T-cell (primary cell): ENCODE results near the gene NAA16. TPM values are rescaled to one million over a fixed set of nuclear protein-coding genes. Genes with fewer than 3 reads are reported as not detected.

ENCODE experiments used
- ATAC-seq, 4 experiments: fragments of 200-7000 bp in 3 of 4; fragments of 150-1000 bp in 1 of 4; cut with Tn5 transposase; replicated peaks in 1 of 4; 1 replicate in 3 of 4; 2 replicates in 1 of 4; pipeline ENCODE4 v1.10.0; 2021; ENCODE audit warnings: moderate library complexity in 3 of 4, mild to moderate bottlenecking in 2 of 4, moderate number of reproducible peaks in 1 of 4
- CTCF ChIA-PET, 2 donors: fragments of 300-600 bp; sonication (Branson Sonifier 250); formaldehyde crosslinking; loops; one replicate each; lab custom pipeline; 2022; ENCODE audit warnings: antibody characterized with exemption in 2 of 2; lab: Charles Lee
- POLR2A ChIA-PET, 2 donors: fragments of 300-600 bp; sonication (Branson Sonifier 250); formaldehyde crosslinking; loops; one replicate each; lab custom pipeline; 2022; ENCODE audit warnings: antibody characterized with exemption in 2 of 2; lab: Charles Lee
- DNase-seq, 35 experiments: peaks; one replicate each; pipeline versions ENCODE4 v3.0.0 to v3.0.0-alpha.2; 2013 to 2023
- H3K27ac ChIP-seq: one replicate; pipeline ENCODE4 v1.5.1; 2013; ENCODE audit warnings: low read length
- H3K27me3 ChIP-seq, 2 experiments: replicated peaks in 1 of 2; 1 replicate in 1 of 2; 2 replicates in 1 of 2; pipeline versions ENCODE4 v1.6.1 to v1.7.0; 2013; ENCODE audit warnings: low read length in 1 of 2, mixed read lengths in 1 of 2; ENCODE audit not compliant: control insufficient read depth in 2 of 2, insufficient read depth in 2 of 2; ENCODE audit errors: extremely low read depth in 1 of 2
- H3K36me3 ChIP-seq, 2 donors: 1 replicate in 1 of 2; 2 replicates in 1 of 2; pipeline versions ENCODE4 v1.6.1 to v1.7.0; 2013; ENCODE audit warnings: low read length in 1 of 2; ENCODE audit not compliant: control insufficient read depth in 2 of 2, insufficient read depth in 1 of 2; ENCODE audit errors: extremely low read depth in 1 of 2
- H3K4me1 ChIP-seq, 2 experiments: 1 replicate in 1 of 2; 2 replicates in 1 of 2; pipeline versions ENCODE4 v1.6.1 to v1.7.0; 2013; ENCODE audit warnings: low read length in 2 of 2, mixed read lengths in 1 of 2; ENCODE audit not compliant: insufficient read depth in 2 of 2, control insufficient read depth in 1 of 2; ENCODE audit errors: extremely low read depth in 1 of 2
- H3K4me3 ChIP-seq, 2 donors: 1 replicate in 1 of 2; 2 replicates in 1 of 2; pipeline versions ENCODE4 v1.5.1 to v1.7.0; 2013; ENCODE audit warnings: mild to moderate bottlenecking in 2 of 2, low read length in 1 of 2, moderate library complexity in 1 of 2; ENCODE audit not compliant: control insufficient read depth in 1 of 2; ENCODE audit errors: extremely low read depth in 1 of 2
- H3K9me3 ChIP-seq: 2 replicates; pipeline ENCODE4 v1.7.0; 2013
- H3K27ac Mint-ChIP-seq, 2 donors: one replicate each; pipeline ENCODE4 v1.8.0; 2020 to 2021; ENCODE audit warnings: mild to moderate bottlenecking in 2 of 2, mixed read lengths in 2 of 2
- H3K27me3 Mint-ChIP-seq, 2 donors: one replicate each; pipeline ENCODE4 v1.8.0; 2021 to 2022; ENCODE audit warnings: mixed read lengths in 2 of 2
- H3K36me3 Mint-ChIP-seq: one replicate; pipeline ENCODE4 v1.8.0; 2021; ENCODE audit warnings: mixed read lengths
- H3K4me1 Mint-ChIP-seq, 3 donors: one replicate each; pipeline ENCODE4 v1.8.0; 2020 to 2022; ENCODE audit warnings: mixed read lengths in 3 of 3, mild to moderate bottlenecking in 1 of 3
- H3K4me3 Mint-ChIP-seq, 3 donors: one replicate each; pipeline ENCODE4 v1.8.0; 2020 to 2022; ENCODE audit warnings: mild to moderate bottlenecking in 3 of 3, mixed read lengths in 3 of 3, moderate library complexity in 3 of 3
- H3K9me3 Mint-ChIP-seq, 3 donors: one replicate each; pipeline ENCODE4 v1.8.0; 2020 to 2022; ENCODE audit warnings: mixed read lengths in 3 of 3
- WGBS: methylation state at CpG from one replicate; pipeline ENCODE4 v1.1.5; 2013; ENCODE audit warnings: missing lambda C conversion rate; ENCODE audit not compliant: insufficient coverage; 5-methylcytosine and 5-hydroxymethylcytosine counted together
- total RNA-seq, 35 experiments: library from RNA in 6 of 35; stranded (reverse) in 6 of 35; fragments of 120-200 nt in 1 of 35; gene quantifications; one replicate each; pipeline versions ENCODE4 v1.2.1 to v1.2.4 and lab custom pipeline; 2013 to 2026

Gene NAA16
- total RNA-seq (10 to 100 TPM; 45.7 to 93.7 (median 49.6) TPM), total RNA-seq (lab: John Stamatoyannopoulos, UW) (25.0 to 96.2 (median 70.1) reads per million in 29 experiments)
- total RNA-seq (2013) = 53.1 TPM

- 0% methylated on average over 32 of the region's 32 CpGs for WGBS
- H3K27ac Mint-ChIP-seq = peak within 1 kb of the TSS; percentile 89 to 93
- no peaks in the 10 kb centered on the region for H3K36me3 Mint-ChIP-seq
- no peaks in the 10 kb centered on the region for H3K27me3 ChIP-seq
- H3K27ac ChIP-seq = peak within 1 kb of the TSS; percentile 80
- POLR2A ChIA-PET = no interaction called here
- ATAC-seq (peak; percentile 82 to 86 (median 84)), DNase-seq (peak; percentile 85 to 97 (median 92))
- peaks cover 35 to 50% (median 39%) of the 10 kb centered on the region in 3 donors for H3K4me1 Mint-ChIP-seq
- H3K4me1 ChIP-seq = peaks cover 24 to 28% of the 10 kb centered on the region in 2 experiments
- H3K9me3 ChIP-seq = no peaks in the 10 kb centered on the region
- H3K27me3 Mint-ChIP-seq = no peaks in the 10 kb centered on the region
- H3K9me3 Mint-ChIP-seq = no peaks in the 10 kb centered on the region
- peak within 1 kb of the TSS; percentile 91 to 98 (median 93) for H3K4me3 Mint-ChIP-seq
- peak within 1 kb of the TSS; percentile 98 to 99 for H3K4me3 ChIP-seq
- no peaks in the 10 kb centered on the region for H3K36me3 ChIP-seq
- CTCF ChIA-PET = no interaction called here
Measured at GRCh38 chr13:41310963-41311405, at the start of gene NAA16. Gene NAA16, plus strand, starts transcription at chr13:41311267. Its CDS starts 262 bp downstream, at chr13:41311529.

GRCh38 chr13:41263261-41263971, 47.7 kb upstream of the NAA16 start, which contains the start of gene MTRF1:
Gene MTRF1, minus strand, starts transcription at chr13:41263576. Its CDS starts 2,669 bp downstream, at chr13:41260907.
- DNase-seq = peak; percentile 73 to 90 (median 81)
- Histone ChIP-seq H3K36me3 (peaks cover 0 to 14% of the 10 kb centered on the region in 2 donors), H3K27me3 (no peaks in the 10 kb centered on the region), H3K27ac (peak within 1 kb of the TSS; percentile 83), H3K4me3 (peak within 1 kb of the TSS; percentile 69 to 95), H3K9me3 (no peaks in the 10 kb centered on the region), H3K4me1 (peaks cover 13% of the 10 kb centered on the region in 2 experiments)
- WGBS = 0% methylated on average over 7 of the region's 32 CpGs
- H3K4me3 Mint-ChIP-seq = peak within 1 kb of the TSS; percentile 90 to 96 (median 92)
- H3K36me3 Mint-ChIP-seq = peaks cover 15% of the 10 kb centered on the region
- ChIA-PET POLR2A (interaction anchor here (0.6 kb wide), 2 partner anchors 70 to 323 kb away, joined by 3 read pairs; no protein-coding TSS in a partner anchor), CTCF (interaction anchor here in 1 of 2 donors (0.8 kb wide), 1 partner anchor 833 kb away, joined by 4 read pairs; no protein-coding TSS in a partner anchor)
- peak; percentile 93 to 95 (median 95) for ATAC-seq
- peaks cover 0 to 2% (median 2%) of the 10 kb centered on the region in 3 donors for H3K9me3 Mint-ChIP-seq
- H3K4me1 Mint-ChIP-seq = peaks cover 27 to 30% (median 29%) of the 10 kb centered on the region in 3 donors
- H3K27me3 Mint-ChIP-seq = no peaks in the 10 kb centered on the region
- peak within 1 kb of the TSS; percentile 96 to 98 for H3K27ac Mint-ChIP-seq

GRCh38 chr13:41267106-41267505, 44.0 kb upstream of the NAA16 start:
- Histone ChIP-seq H3K4me3 (no peak overlapping the region), H3K27ac (no peak overlapping the region), H3K4me1 (peaks cover 21 to 23% of the 10 kb centered on the region in 2 experiments), H3K9me3 (no peaks in the 10 kb centered on the region), H3K36me3 (no peaks in the 10 kb centered on the region), H3K27me3 (no peaks in the 10 kb centered on the region)
- Mint-ChIP-seq H3K36me3 (peaks cover 2% of the 10 kb centered on the region), H3K27me3 (no peaks in the 10 kb centered on the region), H3K4me1 (peaks cover 27 to 33% (median 30%) of the 10 kb centered on the region in 3 donors), H3K9me3 (peaks cover 0 to 7% (median 4%) of the 10 kb centered on the region in 3 donors), H3K27ac (peak overlapping the region; percentile 70 to 71), H3K4me3 (peak overlapping the region in 1 of 3 donors; percentile 41)
- ChIA-PET POLR2A (interaction anchor here in 1 of 2 donors (0.6 kb wide), 1 partner anchor 39 kb away, joined by 3 read pairs; no protein-coding TSS in a partner anchor), CTCF (interaction anchor here (0.6 kb wide), 2 partner anchors 8 to 26 kb away, joined by 4 to 6 read pairs; no protein-coding TSS in a partner anchor)
- ATAC-seq (no peak), DNase-seq (no peak)

GRCh38 chr13:41268764-41269163, 42.3 kb upstream of the NAA16 start:
- peak in 1 of 35 experiments; percentile 22 for DNase-seq
- no CpG with 5 or more reads among the region's 1 CpG for WGBS
- no peak overlapping the region for H3K4me3 Mint-ChIP-seq
- Histone ChIP-seq H3K4me1 (peaks cover 12 to 22% of the 10 kb centered on the region in 2 experiments), H3K27me3 (no peaks in the 10 kb centered on the region), H3K36me3 (no peaks in the 10 kb centered on the region), H3K4me3 (no peak overlapping the region), H3K27ac (no peak overlapping the region), H3K9me3 (no peaks in the 10 kb centered on the region)
- no peak for ATAC-seq
- no peak overlapping the region for H3K27ac Mint-ChIP-seq
- ChIA-PET CTCF (interaction anchor here in 1 of 2 donors (0.7 kb wide), 2 partner anchors 13 to 115 kb away, joined by 3 to 7 read pairs; no protein-coding TSS in a partner anchor), POLR2A (interaction anchor here in 1 of 2 donors (0.6 kb wide), 1 partner anchor 59 kb away, joined by 5 read pairs; no protein-coding TSS in a partner anchor)
- no peaks in the 10 kb centered on the region for H3K36me3 Mint-ChIP-seq
- H3K27me3 Mint-ChIP-seq = no peaks in the 10 kb centered on the region
- peaks cover 0 to 7% (median 4%) of the 10 kb centered on the region in 3 donors for H3K9me3 Mint-ChIP-seq
- peaks cover 21 to 28% (median 24%) of the 10 kb centered on the region in 3 donors for H3K4me1 Mint-ChIP-seq

GRCh38 chr13:41271456-41272285, 39.4 kb upstream of the NAA16 start:
- DNase-seq (peak in 14 of 35 experiments; percentile 1 to 49 (median 16)), ATAC-seq (peak; percentile 82 to 91 (median 86))
- H3K36me3 Mint-ChIP-seq = no peaks in the 10 kb centered on the region
- H3K27me3 ChIP-seq = no peaks in the 10 kb centered on the region
- peak overlapping the region; percentile 53 for H3K27ac ChIP-seq
- POLR2A ChIA-PET = interaction anchor here in 1 of 2 donors (1.4 kb wide), 1 partner anchor 44 kb away, joined by 3 read pairs; no protein-coding TSS in a partner anchor
- H3K9me3 Mint-ChIP-seq = peaks cover 0 to 7% (median 4%) of the 10 kb centered on the region in 3 donors
- H3K27me3 Mint-ChIP-seq = no peaks in the 10 kb centered on the region
- no peaks in the 10 kb centered on the region for H3K36me3 ChIP-seq
- H3K27ac Mint-ChIP-seq = peak overlapping the region; percentile 96 to 97
- no peaks in the 10 kb centered on the region for H3K9me3 ChIP-seq
- peak overlapping the region in 2 of 3 donors; percentile 49 to 69 for H3K4me3 Mint-ChIP-seq
- WGBS = 33% methylated on average over 3 of the region's 6 CpGs
- H3K4me3 ChIP-seq = peak overlapping the region in 1 of 2 donors; percentile 40
- CTCF ChIA-PET = no interaction called here
- H3K4me1 ChIP-seq = peaks cover 12 to 18% of the 10 kb centered on the region in 2 experiments
- peaks cover 21 to 29% (median 26%) of the 10 kb centered on the region in 3 donors for H3K4me1 Mint-ChIP-seq
